ENCODE measurements around the gene ZGLP1.

GRCh38 chr19:10321417-10321797, 11.8 kb upstream of the ZGLP1 start:
- TF ChIP-seq CTCF (IDR thresholded peaks at IDR 0.05 in 2 of 3, conservative IDR thresholded peaks at IDR 0.05 in 1 of 3; ENCODE audit: borderline replicate concordance in 1 of 3, insufficient read depth in 1 of 3, low read depth in 2 of 3, low read length in 2 of 3) (no peak), ATF3 (IDR thresholded peaks at IDR 0.05) (no peak), SP1 (IDR thresholded peaks at IDR 0.05; ENCODE audit: low read depth) (no peak), EZH2 (IDR thresholded peaks at IDR 0.05) (no peak), JUND (IDR thresholded peaks at IDR 0.05) (no peak), ZNF274 (IDR thresholded peaks at IDR 0.05; ENCODE audit: low read depth, low read length) (no peak), POLR2A (IDR thresholded peaks at IDR 0.05; ENCODE audit: borderline replicate concordance, extremely low read depth, insufficient read depth, insufficient read length) (no peak), POLR2AphosphoS5 (IDR thresholded peaks at IDR 0.05; ENCODE audit: low read depth, low read length) (no peak)

All from HCT116 (cell line).